ENCODE data around the gene TSSK2.

- TF ChIP-seq CTCF (IDR thresholded peaks at IDR 0.05; ENCODE audit: low read length) = no peak
- TF ChIP-seq EZH2 (optimal IDR thresholded peaks at IDR 0.05; ENCODE audit: low read depth, low read length) = no peak
- TF ChIP-seq EZH2phosphoT487 (IDR thresholded peaks at IDR 0.05; ENCODE audit: low read length) = no peak
Observed at GRCh38 chr22:19136915-19137314, 5.8 kb downstream of the TSSK2 start.
